OCI-LY7 (cell line): ENCODE data around the gene MCTP2. TPM values are rescaled to one million over a fixed set of nuclear protein-coding genes. Genes with fewer than 3 reads are reported as not detected.

Experiments
- BruUV-seq: library from RNA; stranded (reverse); fragments of 400-500 nt; replicated peaks from 2 replicates; lab custom pipeline; 2021; lab: Mats Ljungman, UMichigan
- CTCF ChIA-PET: fragments of 300-600 bp; sonication (Branson Sonifier 250); formaldehyde crosslinking; loops from one replicate; lab custom pipeline; 2022; ENCODE audit warnings: antibody characterized with exemption; ENCODE audit not compliant: unreplicated experiment; lab: Charles Lee
- POLR2A ChIA-PET: fragments of 300-600 bp; sonication (Branson Sonifier 250); formaldehyde crosslinking; loops from one replicate; lab custom pipeline; 2022; ENCODE audit warnings: antibody characterized with exemption; lab: Charles Lee
- DNase-seq: peaks from one replicate; pipeline ENCODE4 v3.0.0-alpha.2; 2015; ENCODE audit warnings: low spot score
- H2AFZ ChIP-seq: fragments of 200-600 bp; sonication (generic), shearing (Covaris generic); 2 replicates; pipeline ENCODE4 v1.6.1; 2014; ENCODE audit warnings: mild to moderate bottlenecking, antibody characterized with exemption, low read length, moderate library complexity
- H3K27ac ChIP-seq: fragments of 200-600 bp; sonication (generic); 2 replicates; pipeline ENCODE4 v1.5.1; 2014; ENCODE audit warnings: mixed run types, low read depth, mild to moderate bottlenecking, moderate library complexity, low read length, inconsistent platforms; ENCODE audit not compliant: poor library complexity, severe bottlenecking
- H3K36me3 ChIP-seq: fragments of 200-600 bp; sonication (generic); 2 replicates; pipeline ENCODE4 v1.6.1; 2014; ENCODE audit warnings: mild to moderate bottlenecking, antibody characterized with exemption, low read length, moderate library complexity, mixed read lengths; ENCODE audit not compliant: insufficient read depth
- H3K4me1 ChIP-seq: fragments of 200-600 bp; sonication (generic); 2 replicates; pipeline ENCODE4 v1.5.1; 2014; ENCODE audit warnings: mild to moderate bottlenecking, low read length; ENCODE audit not compliant: insufficient read depth, poor library complexity, severe bottlenecking
- H3K4me2 ChIP-seq: fragments of 200-600 bp; sonication (generic); 2 replicates; pipeline ENCODE4 v1.6.1; 2014; ENCODE audit warnings: mild to moderate bottlenecking, low read length
- H3K4me3 ChIP-seq: fragments of 200-600 bp; sonication (generic); 2 replicates; pipeline ENCODE4 v1.5.1; 2014; ENCODE audit warnings: mild to moderate bottlenecking, low read depth, low read length; ENCODE audit not compliant: poor library complexity, severe bottlenecking
- H3K79me2 ChIP-seq: fragments of 200-600 bp; sonication (generic); 2 replicates; pipeline ENCODE4 v1.6.1; 2016; ENCODE audit warnings: low read depth, mild to moderate bottlenecking, low read length, moderate library complexity, mixed read lengths; ENCODE audit not compliant: insufficient read depth
- H3K9me2 ChIP-seq: fragments of 200-600 bp; sonication (generic); 2 replicates; pipeline ENCODE4 v1.6.1; 2016; ENCODE audit warnings: mild to moderate bottlenecking, low read length, mixed read lengths; ENCODE audit not compliant: insufficient read depth
- H3K9me3 ChIP-seq: fragments of 200-600 bp; sonication (generic); 2 replicates; pipeline ENCODE4 v1.6.1; 2014; ENCODE audit warnings: mild to moderate bottlenecking, mixed run types, low read length, mixed read lengths
- H4K20me1 ChIP-seq: fragments of 200-600 bp; sonication (generic); 2 replicates; pipeline ENCODE4 v1.6.1; 2014; ENCODE audit warnings: mild to moderate bottlenecking, antibody characterized with exemption, low read length, moderate library complexity, mixed read lengths; ENCODE audit not compliant: insufficient read depth
- EZH2phosphoT487 ChIP-seq: fragments of 200-600 bp; sonication (generic); IDR thresholded peaks from 2 replicates; pipeline ENCODE4 v1.6.1; 2018; ENCODE audit warnings: low read depth, borderline replicate concordance, mild to moderate bottlenecking, mixed run types, antibody characterized with exemption, low read length, moderate library complexity, mixed read lengths
- intact Hi-C: fragments of 100-400 bp; cut with micrococcal nuclease; formaldehyde crosslinking; loops from one replicate; pipeline ENCODE4 v1.10.0; 2022; ENCODE audit not compliant: unreplicated experiment
- total RNA-seq, 2 experiments: library from RNA; depleted of rRNA in 1 of 2; stranded (reverse); fragments of >200 nt in 1 of 2; shearing (Covaris generic) in 1 of 2; gene quantifications; 2 replicates each; pipeline ENCODE4 v1.2.3, GENCODE V29; 2014 to 2022
- TF ChIP-seq, protein P1 (sequence below): fragments of 200-600 bp; sonication (generic); conservative IDR thresholded peaks from 2 replicates; pipeline ENCODE4 v1.5.1; 2014; ENCODE audit warnings: mild to moderate bottlenecking, antibody characterized with exemption, low read length, moderate library complexity, mixed read lengths

The MCTP2 gene
- total RNA-seq, 2 experiments from 2014 or later, result 73.2 to 90.6 TPM

DNA sequence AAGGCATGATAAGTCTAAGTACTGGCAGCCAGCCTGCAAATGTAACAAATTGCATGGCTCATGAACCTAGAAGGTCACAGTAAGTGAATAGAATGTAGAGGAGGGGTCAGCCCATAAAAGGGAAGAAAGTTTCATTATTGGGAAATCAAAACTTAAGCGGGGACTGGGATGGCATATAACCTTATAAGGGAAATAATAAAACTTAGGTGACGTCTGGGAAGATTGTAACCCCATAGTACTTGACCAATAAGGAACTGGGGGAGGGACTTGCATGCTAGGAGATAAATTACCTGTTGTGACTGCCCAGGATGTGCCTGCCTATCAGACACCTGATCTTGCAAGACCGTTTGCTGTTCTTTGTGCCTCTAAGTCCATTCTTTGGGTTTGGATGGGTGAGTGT is 28.1 kb upstream of the MCTP2 start:
- Histone ChIP-seq H3K4me2 (no peak overlapping the region), H2AFZ (no peak overlapping the region), H3K4me1 (no peaks in the 10 kb centered on the region), H3K9me3 (no peaks in the 10 kb centered on the region), H3K79me2 (no peaks in the 10 kb centered on the region), H3K36me3 (no peaks in the 10 kb centered on the region), H3K9me2 (no peaks in the 10 kb centered on the region), H3K27ac (no peak overlapping the region), H3K4me3 (no peak overlapping the region), H4K20me1 (no peaks in the 10 kb centered on the region)
- no TSS peak for BruUV-seq
- CTCF ChIA-PET, result no interaction called here
- POLR2A ChIA-PET, result no interaction called here
- no peak for TF ChIP-seq EZH2phosphoT487
- TF ChIP-seq, protein P1, sequence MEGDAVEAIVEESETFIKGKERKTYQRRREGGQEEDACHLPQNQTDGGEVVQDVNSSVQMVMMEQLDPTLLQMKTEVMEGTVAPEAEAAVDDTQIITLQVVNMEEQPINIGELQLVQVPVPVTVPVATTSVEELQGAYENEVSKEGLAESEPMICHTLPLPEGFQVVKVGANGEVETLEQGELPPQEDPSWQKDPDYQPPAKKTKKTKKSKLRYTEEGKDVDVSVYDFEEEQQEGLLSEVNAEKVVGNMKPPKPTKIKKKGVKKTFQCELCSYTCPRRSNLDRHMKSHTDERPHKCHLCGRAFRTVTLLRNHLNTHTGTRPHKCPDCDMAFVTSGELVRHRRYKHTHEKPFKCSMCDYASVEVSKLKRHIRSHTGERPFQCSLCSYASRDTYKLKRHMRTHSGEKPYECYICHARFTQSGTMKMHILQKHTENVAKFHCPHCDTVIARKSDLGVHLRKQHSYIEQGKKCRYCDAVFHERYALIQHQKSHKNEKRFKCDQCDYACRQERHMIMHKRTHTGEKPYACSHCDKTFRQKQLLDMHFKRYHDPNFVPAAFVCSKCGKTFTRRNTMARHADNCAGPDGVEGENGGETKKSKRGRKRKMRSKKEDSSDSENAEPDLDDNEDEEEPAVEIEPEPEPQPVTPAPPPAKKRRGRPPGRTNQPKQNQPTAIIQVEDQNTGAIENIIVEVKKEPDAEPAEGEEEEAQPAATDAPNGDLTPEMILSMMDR, result no peak
- no peak for DNase-seq
- intact Hi-C loops, result loop anchor here (2.0 kb wide), 1 partner anchor 15 kb away; no protein-coding TSS in a partner anchor

DNA sequence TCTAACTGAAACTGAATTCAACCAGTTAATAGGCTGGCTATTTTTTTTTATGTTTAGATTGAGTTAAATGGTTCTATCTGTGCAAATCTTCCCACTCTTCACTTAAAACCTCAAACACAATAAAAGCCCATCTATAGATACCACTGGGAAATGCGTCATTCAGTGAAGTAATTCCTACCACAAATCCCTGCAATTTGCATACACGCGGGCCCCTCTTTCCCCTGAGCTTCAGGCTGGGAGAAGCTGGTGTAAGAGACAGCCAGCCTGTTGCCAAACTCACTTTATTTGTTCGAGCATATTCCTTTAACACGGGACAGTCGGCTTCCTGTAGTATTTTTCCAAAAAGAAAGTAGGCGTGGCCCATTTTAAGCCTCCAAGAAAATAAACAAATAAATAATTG is 26.0 kb upstream of the MCTP2 start:
- CTCF ChIA-PET, result no interaction called here
- no peaks in the 10 kb centered on the region for H3K9me3 ChIP-seq
- H3K4me1 ChIP-seq, result no peaks in the 10 kb centered on the region
- no peak overlapping the region for H2AFZ ChIP-seq
- no peak overlapping the region for H3K27ac ChIP-seq
- H3K9me2 ChIP-seq, result no peaks in the 10 kb centered on the region
- H3K4me2 ChIP-seq, result no peak overlapping the region
- POLR2A ChIA-PET, result no interaction called here
- intact Hi-C loops, result no loop called here
- DNase-seq, result no peak
- H3K79me2 ChIP-seq, result no peaks in the 10 kb centered on the region
- TF ChIP-seq, protein P1, result no peak
- TF ChIP-seq EZH2phosphoT487, result no peak
- no peaks in the 10 kb centered on the region for H3K36me3 ChIP-seq
- no peaks in the 10 kb centered on the region for H4K20me1 ChIP-seq
- no TSS peak for BruUV-seq
- H3K4me3 ChIP-seq, result no peak overlapping the region

DNA sequence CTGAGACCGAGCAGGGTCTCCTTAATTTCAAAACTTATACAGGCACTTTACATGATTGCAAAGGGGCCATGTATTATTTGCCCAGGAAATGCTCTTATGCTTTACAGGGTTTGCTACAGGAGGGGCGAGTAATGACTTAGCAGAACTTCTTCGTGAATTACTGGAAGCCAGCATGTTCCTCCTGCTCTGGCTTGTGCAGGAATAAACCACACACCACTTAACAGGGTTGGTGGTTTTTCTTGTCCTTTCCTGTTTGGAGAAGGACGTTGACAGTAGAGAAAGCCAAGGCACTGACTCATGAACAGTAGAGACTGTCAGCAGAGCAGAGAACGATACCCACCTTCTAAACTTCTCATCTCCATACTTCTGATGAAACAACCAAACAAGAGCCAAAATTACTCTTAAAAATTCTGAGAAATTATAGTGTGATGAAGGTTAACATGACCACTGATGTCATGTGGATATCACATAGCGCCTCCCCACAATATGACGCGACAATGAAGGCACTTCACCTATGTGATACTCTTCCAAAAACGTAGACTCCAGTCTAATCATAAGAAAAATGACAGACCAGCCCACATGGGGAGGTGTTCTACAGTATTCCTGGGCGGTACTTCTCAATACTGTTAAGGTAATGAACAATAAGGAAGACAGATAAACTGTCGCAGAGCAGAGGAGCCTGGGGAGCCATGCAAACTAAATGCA is 24.7 kb upstream of the MCTP2 start:
- Histone ChIP-seq H2AFZ (no peak overlapping the region), H3K4me1 (no peaks in the 10 kb centered on the region), H3K9me2 (no peaks in the 10 kb centered on the region), H3K4me3 (no peak overlapping the region), H3K36me3 (no peaks in the 10 kb centered on the region), H3K79me2 (no peaks in the 10 kb centered on the region), H3K4me2 (no peak overlapping the region), H4K20me1 (no peaks in the 10 kb centered on the region), H3K9me3 (no peaks in the 10 kb centered on the region), H3K27ac (no peak overlapping the region)
- CTCF ChIA-PET, result no interaction called here
- no TSS peak for BruUV-seq
- no peak for TF ChIP-seq EZH2phosphoT487
- TF ChIP-seq, protein P1, result no peak
- no peak for DNase-seq
- POLR2A ChIA-PET, result no interaction called here
- intact Hi-C loops, result no loop called here
